ENCODE measurements around the gene DAAM2. TPM values are rescaled to one million over a fixed set of nuclear protein-coding genes. Genes with fewer than 3 reads are reported as not detected.

Gene DAAM2
- polyA plus RNA-seq, 3 donors: not detected

- WGBS (ENCODE audit: insufficient coverage): 100% methylated on average over 1 of the region's 3 CpGs
- peaks cover 0 to 2% (median 0%) of the 10 kb centered on the region in 7 donors for H3K9me3 Mint-ChIP-seq
Observed at GRCh38 chr6:39870950-39871349, 78.8 kb downstream of the DAAM2 start.

GRCh38 chr6:39873439-39873838, 81.3 kb downstream of the DAAM2 start:
- Mint-ChIP-seq H3K4me3 (no peak overlapping the region), H3K4me1 (no peaks in the 10 kb centered on the region), H3K27me3 (ENCODE audit: low read depth in 3 of 3) (peaks cover 2 to 9% (median 6%) of the 10 kb centered on the region in 3 donors), H3K36me3 (no peaks in the 10 kb centered on the region), H3K9me3 (peaks cover 0 to 4% (median 0%) of the 10 kb centered on the region in 7 donors), H3K27ac (no peak overlapping the region)
- TF ChIP-seq CTCF (IDR thresholded peaks at IDR 0.05): no peak
- no peak overlapping the region for H3K4me3 ChIP-seq (replicated peaks in 1 of 3; ENCODE audit: low read depth in 2 of 3, low read length in 3 of 3)
- intact Hi-C loops (cut with micrococcal nuclease): no loop called here
- WGBS (ENCODE audit: insufficient coverage): 80% methylated on average over 2 of the region's 3 CpGs
- no peak overlapping the region for H2AFZ ChIP-seq (ENCODE audit: insufficient read depth, low read depth, low read length, poor library complexity, severe bottlenecking)
- no peaks in the 10 kb centered on the region for H3K36me3 ChIP-seq (replicated peaks in 1 of 2; ENCODE audit: control insufficient read depth in 1 of 2, insufficient read depth in 2 of 2, low read length in 2 of 2)
- H3K4me2 ChIP-seq (replicated peaks; ENCODE audit: extremely low read depth, low read length, poor library complexity, severe bottlenecking): no peak overlapping the region
- H3K9me3 ChIP-seq (replicated peaks in 1 of 2; ENCODE audit: control insufficient read depth in 1 of 2, insufficient read depth in 1 of 2, low read length in 2 of 2): no peaks in the 10 kb centered on the region
- H4K20me1 ChIP-seq (ENCODE audit: insufficient read depth, low read length): no peaks in the 10 kb centered on the region
- H3K27me3 ChIP-seq (ENCODE audit: control insufficient read depth in 2 of 2, insufficient read depth in 2 of 2, low read length in 2 of 2): no peaks in the 10 kb centered on the region
- DNase-seq: no peak
- no peaks in the 10 kb centered on the region for H3K79me2 ChIP-seq (ENCODE audit: insufficient read depth, low read length)
- H3K4me1 ChIP-seq (ENCODE audit: control insufficient read depth in 1 of 2, insufficient read depth in 2 of 2, low read length in 2 of 2): no peaks in the 10 kb centered on the region
- no peak overlapping the region for H3K9ac ChIP-seq (ENCODE audit: insufficient read depth, low read length, poor library complexity, severe bottlenecking)
- H3K27ac ChIP-seq (ENCODE audit: low read depth in 1 of 2, low read length in 2 of 2): no peak overlapping the region

More at GRCh38 chr6:39870950-39871349, 78.8 kb downstream of the DAAM2 start:
- Mint-ChIP-seq H3K4me1 (no peaks in the 10 kb centered on the region), H3K36me3 (no peaks in the 10 kb centered on the region), H3K4me3 (no peak overlapping the region), H3K27ac (no peak overlapping the region), H3K27me3 (ENCODE audit: low read depth in 3 of 3) (peaks cover 1 to 5% (median 2%) of the 10 kb centered on the region in 3 donors)
- no peak for TF ChIP-seq CTCF (IDR thresholded peaks at IDR 0.05)
- DNase-seq: no peak
- Histone ChIP-seq H3K9me3 (replicated peaks in 1 of 2; ENCODE audit: control insufficient read depth in 1 of 2, insufficient read depth in 1 of 2, low read length in 2 of 2) (no peaks in the 10 kb centered on the region), H3K4me1 (ENCODE audit: control insufficient read depth in 1 of 2, insufficient read depth in 2 of 2, low read length in 2 of 2) (no peaks in the 10 kb centered on the region), H3K27me3 (ENCODE audit: control insufficient read depth in 2 of 2, insufficient read depth in 2 of 2, low read length in 2 of 2) (no peaks in the 10 kb centered on the region), H3K36me3 (replicated peaks in 1 of 2; ENCODE audit: control insufficient read depth in 1 of 2, insufficient read depth in 2 of 2, low read length in 2 of 2) (no peaks in the 10 kb centered on the region), H3K9ac (ENCODE audit: insufficient read depth, low read length, poor library complexity, severe bottlenecking) (no peak overlapping the region), H2AFZ (ENCODE audit: insufficient read depth, low read depth, low read length, poor library complexity, severe bottlenecking) (no peak overlapping the region), H3K4me2 (replicated peaks; ENCODE audit: extremely low read depth, low read length, poor library complexity, severe bottlenecking) (no peak overlapping the region), H4K20me1 (ENCODE audit: insufficient read depth, low read length) (no peaks in the 10 kb centered on the region), H3K27ac (ENCODE audit: low read depth in 1 of 2, low read length in 2 of 2) (no peak overlapping the region), H3K4me3 (replicated peaks in 1 of 3; ENCODE audit: low read depth in 2 of 3, low read length in 3 of 3) (no peak overlapping the region), H3K79me2 (ENCODE audit: insufficient read depth, low read length) (no peaks in the 10 kb centered on the region)
- intact Hi-C loops (cut with micrococcal nuclease): no loop called here

Data from CD14-positive monocyte (primary cell).